ENCODE results near the gene GPR107.

- TF ChIP-seq CTCF (IDR thresholded peaks at IDR 0.05) (no peak), POLR2A (IDR thresholded peaks at IDR 0.05) (no peak)
Measured at GRCh38 chr9:130159057-130159456, 105.4 kb downstream of the GPR107 start.
